ENCODE measurements around the gene CCDC9. TPM values are rescaled to one million over a fixed set of nuclear protein-coding genes. Genes with fewer than 3 reads are reported as not detected.

The CCDC9 gene
- total RNA-seq (ENCODE audit: low replicate concordance) = 3.4 and 16.0 TPM in 2 replicates

DNA sequence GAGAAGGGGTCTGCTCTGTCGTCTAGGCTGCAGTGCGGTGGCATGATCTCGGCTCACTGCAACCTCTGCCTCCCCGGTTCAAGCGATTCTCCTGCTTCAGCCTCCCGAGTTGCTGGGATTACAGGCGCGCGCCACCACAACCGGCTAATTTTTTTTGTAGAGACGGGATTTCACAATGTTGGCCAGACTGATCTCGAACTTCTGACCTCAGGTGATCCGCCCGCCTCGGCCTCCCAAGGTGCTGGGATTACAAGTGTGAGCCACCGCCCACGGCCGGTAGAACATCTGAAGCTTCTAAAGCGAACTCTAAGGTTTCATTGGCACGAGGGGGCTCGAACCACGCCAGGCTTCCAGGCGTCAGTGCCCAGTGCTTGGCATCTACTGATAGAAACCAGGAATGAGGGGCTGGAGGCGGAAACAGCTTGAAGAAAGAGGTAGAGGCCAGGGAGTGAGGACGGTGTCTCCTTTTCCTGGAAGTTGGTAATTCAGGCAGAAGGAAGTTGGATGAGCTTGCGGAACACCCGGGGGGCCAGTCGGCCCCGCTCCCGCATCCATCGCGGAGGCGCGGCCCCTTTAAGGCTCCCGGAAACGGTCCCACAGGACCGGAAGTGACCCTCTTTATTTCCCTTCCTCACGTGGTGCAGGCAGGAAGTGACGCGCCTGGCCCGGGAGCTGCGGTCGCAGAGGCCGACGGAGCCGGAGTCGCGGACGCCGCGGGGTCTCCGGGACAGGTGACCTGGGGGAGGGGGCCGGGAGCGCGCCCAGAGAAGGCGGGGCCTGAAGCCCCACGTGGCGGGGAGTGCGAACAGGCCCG is at the start of gene CCDC9:
Gene CCDC9 (plus strand): TSS at position 647 of the 814 bp plus-strand sequence. CDS start 1,876 bp downstream, outside the sequence.
- Histone ChIP-seq H3K9me3 (ENCODE audit: low read depth) (no peaks in the 10 kb centered on the region), H3K4me1 (peaks cover 9% of the 10 kb centered on the region), H3K27me3 (no peaks in the 10 kb centered on the region), H3F3A (ENCODE audit: low read depth) (peaks cover 21% of the 10 kb centered on the region), H3K79me2 (ENCODE audit: low read depth) (peaks cover 19% of the 10 kb centered on the region), H2AFZ (replicated peaks) (peak within 1 kb of the TSS; percentile 66), H3K27ac (peak within 1 kb of the TSS; percentile 64), H3K36me3 (no peaks in the 10 kb centered on the region), H3K4me3 (peak within 1 kb of the TSS; percentile 78), H3K4me2 (peak within 1 kb of the TSS; percentile 90), H4K20me1 (ENCODE audit: low read depth) (peaks cover 25% of the 10 kb centered on the region), H3K9ac (peak within 1 kb of the TSS; percentile 68)
- TF ChIP-seq EZH2 (IDR thresholded peaks at IDR 0.05) (no peak), EZH2phosphoT487 (IDR thresholded peaks at IDR 0.05) (no peak), CTCF (IDR thresholded peaks at IDR 0.05) (no peak)
- peak; percentile 99 for DNase-seq (ENCODE audit: low spot score)
- peak within 1 kb of the TSS; percentile 97 for H3K27ac Mint-ChIP-seq
- peaks cover 26% of the 10 kb centered on the region for H3K4me1 Mint-ChIP-seq
- H3K4me3 Mint-ChIP-seq = peak within 1 kb of the TSS; percentile 91
- H3K9me3 Mint-ChIP-seq = no peaks in the 10 kb centered on the region
- H3K27me3 Mint-ChIP-seq (ENCODE audit: insufficient read depth, low read depth) = peaks cover 7% of the 10 kb centered on the region
- peaks cover 25% of the 10 kb centered on the region for H3K36me3 Mint-ChIP-seq

GRCh38 chr19:47209319-47210179 is 46.8 kb upstream of the CCDC9 start:
- H3K4me1 Mint-ChIP-seq = peaks cover 18% of the 10 kb centered on the region
- Histone ChIP-seq H3K36me3 (no peaks in the 10 kb centered on the region), H3K27me3 (no peaks in the 10 kb centered on the region), H3K4me3 (no peak overlapping the region), H3K4me1 (peaks cover 14% of the 10 kb centered on the region), H3K27ac (peak overlapping the region; percentile 51), H3K4me2 (no peak overlapping the region), H3F3A (ENCODE audit: low read depth) (peaks cover 54% of the 10 kb centered on the region), H3K9me3 (ENCODE audit: low read depth) (no peaks in the 10 kb centered on the region), H3K79me2 (ENCODE audit: low read depth) (no peaks in the 10 kb centered on the region), H4K20me1 (ENCODE audit: low read depth) (peaks cover 18% of the 10 kb centered on the region), H2AFZ (replicated peaks) (no peak overlapping the region), H3K9ac (peak overlapping the region; percentile 20)
- H3K9me3 Mint-ChIP-seq = no peaks in the 10 kb centered on the region
- DNase-seq (ENCODE audit: low spot score) = peak; percentile 32
- TF ChIP-seq CTCF (IDR thresholded peaks at IDR 0.05) (no peak), EZH2phosphoT487 (IDR thresholded peaks at IDR 0.05) (no peak), EZH2 (IDR thresholded peaks at IDR 0.05) (no peak)
- H3K36me3 Mint-ChIP-seq = peaks cover 31% of the 10 kb centered on the region
- H3K27me3 Mint-ChIP-seq (ENCODE audit: insufficient read depth, low read depth) = peaks cover 5% of the 10 kb centered on the region
- no peak overlapping the region for H3K4me3 Mint-ChIP-seq
- peak overlapping the region; percentile 38 for H3K27ac Mint-ChIP-seq

DNA sequence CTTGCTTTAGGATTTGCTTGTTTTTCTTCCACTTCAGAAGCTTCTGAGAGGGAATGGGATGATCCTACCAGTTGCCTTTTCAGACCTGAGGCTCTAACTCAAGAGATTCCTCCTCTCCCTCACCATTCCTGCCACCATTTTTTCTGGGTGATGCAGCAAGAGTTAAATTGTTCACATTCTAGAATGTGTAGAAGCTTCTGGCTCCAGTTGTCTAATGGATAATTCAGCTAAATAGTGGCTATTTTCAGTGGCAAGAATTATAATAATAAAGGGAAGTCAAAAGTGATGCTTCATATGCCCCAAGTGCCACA is 46.2 kb upstream of the CCDC9 start:
- Histone ChIP-seq H3F3A (ENCODE audit: low read depth) (peaks cover 54% of the 10 kb centered on the region), H3K9ac (no peak overlapping the region), H3K27ac (peak overlapping the region; percentile 51), H3K9me3 (ENCODE audit: low read depth) (no peaks in the 10 kb centered on the region), H3K79me2 (ENCODE audit: low read depth) (no peaks in the 10 kb centered on the region), H3K4me2 (no peak overlapping the region), H3K27me3 (no peaks in the 10 kb centered on the region), H2AFZ (replicated peaks) (no peak overlapping the region), H3K4me1 (peaks cover 14% of the 10 kb centered on the region), H3K36me3 (no peaks in the 10 kb centered on the region), H3K4me3 (no peak overlapping the region), H4K20me1 (ENCODE audit: low read depth) (peaks cover 14% of the 10 kb centered on the region)
- H3K9me3 Mint-ChIP-seq = no peaks in the 10 kb centered on the region
- peaks cover 5% of the 10 kb centered on the region for H3K27me3 Mint-ChIP-seq (ENCODE audit: insufficient read depth, low read depth)
- H3K4me3 Mint-ChIP-seq = no peak overlapping the region
- peaks cover 18% of the 10 kb centered on the region for H3K4me1 Mint-ChIP-seq
- no peak overlapping the region for H3K27ac Mint-ChIP-seq
- DNase-seq (ENCODE audit: low spot score) = no peak
- peaks cover 25% of the 10 kb centered on the region for H3K36me3 Mint-ChIP-seq
- TF ChIP-seq CTCF (IDR thresholded peaks at IDR 0.05) (no peak), EZH2phosphoT487 (IDR thresholded peaks at IDR 0.05) (no peak), EZH2 (IDR thresholded peaks at IDR 0.05) (no peak)

Data from neural progenitor cell (in vitro differentiated cells).